Small intestine (tissue), 16 donors: ENCODE measurements around the gene SLCO2B1. TPM values are rescaled to one million over a fixed set of nuclear protein-coding genes. Genes with fewer than 3 reads are reported as not detected.
"Not testable (repeated sequence)": the region's sequence is repeated elsewhere in the genome, so short reads cannot be mapped to it uniquely, and the experiment has no call there.

Experiments used
- DNase-seq, 2 donors: peaks; one replicate each; pipeline versions ENCODE4 v3.0.0 to v3.0.0-alpha.2; 2013
- FAIRE-seq: peaks from 2 replicates; lab custom pipeline; 2012; peaks lifted over from hg19 to GRCh38; lab: Jason Lieb, UNC
- H3K27ac ChIP-seq, 3 donors: one replicate each; pipeline ENCODE4 v1.5.1; 2013; ENCODE audit warnings: low read length in 2 of 3, mild to moderate bottlenecking in 2 of 3, control low read depth in 1 of 3, inconsistent platforms in 1 of 3, low read depth in 1 of 3, moderate library complexity in 1 of 3
- H3K27me3 ChIP-seq, 3 donors: one replicate each; pipeline ENCODE4 v1.6.1; 2013; ENCODE audit warnings: low read length in 3 of 3, inconsistent platforms in 1 of 3; ENCODE audit not compliant: control insufficient read depth in 3 of 3, insufficient read depth in 3 of 3
- H3K36me3 ChIP-seq, 3 donors: one replicate each; pipeline ENCODE4 v1.6.1; 2013; ENCODE audit warnings: low read length in 3 of 3, inconsistent platforms in 1 of 3, low read depth in 1 of 3, mild to moderate bottlenecking in 1 of 3, moderate library complexity in 1 of 3; ENCODE audit not compliant: control insufficient read depth in 3 of 3, insufficient read depth in 2 of 3
- H3K4me1 ChIP-seq, 3 donors: one replicate each; pipeline ENCODE4 v1.6.1; 2013; ENCODE audit warnings: low read length in 2 of 3, inconsistent platforms in 1 of 3, low read depth in 1 of 3, mild to moderate bottlenecking in 1 of 3, moderate library complexity in 1 of 3; ENCODE audit not compliant: control insufficient read depth in 3 of 3, insufficient read depth in 2 of 3
- H3K4me3 ChIP-seq, 3 donors: one replicate each; pipeline ENCODE4 v1.5.1; 2013; ENCODE audit warnings: low read length in 3 of 3, control low read depth in 1 of 3, inconsistent platforms in 1 of 3, low read depth in 1 of 3, mild to moderate bottlenecking in 1 of 3, moderate library complexity in 1 of 3
- H3K9me3 ChIP-seq, 2 donors: one replicate each; pipeline ENCODE4 v1.6.1; 2013; ENCODE audit warnings: low read depth in 1 of 2, low read length in 1 of 2; ENCODE audit not compliant: control insufficient read depth in 2 of 2, insufficient read depth in 1 of 2
- WGBS, 3 donors: extraction: QIAGEN DNeasy Blood & Tissue Kit; methylation state at CpG; one replicate each; pipeline ENCODE4 v1.1.7; 2013; 5-methylcytosine and 5-hydroxymethylcytosine counted together
- long read RNA-seq, 10 donors: transcript quantifications; one replicate each; lab custom pipeline, GENCODE V29; 2026
- polyA plus RNA-seq, 4 donors: library from polyadenylated mRNA; stranded (reverse) in 3 of 4; unstranded in 1 of 4; fragments of 200-250 nt in 3 of 4; fragments of 120-200 nt in 1 of 4; gene quantifications; one replicate each; pipeline versions ENCODE4 v1.2.1 to v1.2.3, GENCODE V29; 2013
- donor health status: healthy with polysubstance abuse.
- donor health status: control.
- donor health status: control.
- donor health status: Bipolar disorder and iron deficiency.
- donor health status: healthy.

SLCO2B1 gene, protein sequence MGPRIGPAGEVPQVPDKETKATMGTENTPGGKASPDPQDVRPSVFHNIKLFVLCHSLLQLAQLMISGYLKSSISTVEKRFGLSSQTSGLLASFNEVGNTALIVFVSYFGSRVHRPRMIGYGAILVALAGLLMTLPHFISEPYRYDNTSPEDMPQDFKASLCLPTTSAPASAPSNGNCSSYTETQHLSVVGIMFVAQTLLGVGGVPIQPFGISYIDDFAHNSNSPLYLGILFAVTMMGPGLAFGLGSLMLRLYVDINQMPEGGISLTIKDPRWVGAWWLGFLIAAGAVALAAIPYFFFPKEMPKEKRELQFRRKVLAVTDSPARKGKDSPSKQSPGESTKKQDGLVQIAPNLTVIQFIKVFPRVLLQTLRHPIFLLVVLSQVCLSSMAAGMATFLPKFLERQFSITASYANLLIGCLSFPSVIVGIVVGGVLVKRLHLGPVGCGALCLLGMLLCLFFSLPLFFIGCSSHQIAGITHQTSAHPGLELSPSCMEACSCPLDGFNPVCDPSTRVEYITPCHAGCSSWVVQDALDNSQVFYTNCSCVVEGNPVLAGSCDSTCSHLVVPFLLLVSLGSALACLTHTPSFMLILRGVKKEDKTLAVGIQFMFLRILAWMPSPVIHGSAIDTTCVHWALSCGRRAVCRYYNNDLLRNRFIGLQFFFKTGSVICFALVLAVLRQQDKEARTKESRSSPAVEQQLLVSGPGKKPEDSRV
- polyA plus RNA-seq: 100 to 1,000 TPM in 1 of 4 donors, 10 to 100 TPM in 3; 10.3 to 141 (median 30.6) TPM
- long read RNA-seq, donor 1, full-length matches to known transcripts: 99 of 110 reads
- long read RNA-seq, donor 1, partial matches to known transcripts: 11 of 110 reads
- long read RNA-seq, donor 1, other reads (novel, unspliced or antisense): 0 of 110 reads
- long read RNA-seq, donor 2, full-length matches to known transcripts: 17 of 22 reads
- long read RNA-seq, donor 2, partial matches to known transcripts: 5 of 22 reads
- long read RNA-seq, donor 2, other reads (novel, unspliced or antisense): 0 of 22 reads
- long read RNA-seq, donor 3, full-length matches to known transcripts: 43 of 50 reads
- long read RNA-seq, donor 3, partial matches to known transcripts: 7 of 50 reads
- long read RNA-seq, donor 3, other reads (novel, unspliced or antisense): 0 of 50 reads
- long read RNA-seq, donor 4, partial matches to known transcripts: 0 of 1 reads
- long read RNA-seq, donor 4, other reads (novel, unspliced or antisense): 0 of 1 reads
- long read RNA-seq, donor 5, full-length matches to known transcripts: 35 of 35 reads
- long read RNA-seq, donor 5, partial matches to known transcripts: 0 of 35 reads
- long read RNA-seq, donor 5, other reads (novel, unspliced or antisense): 0 of 35 reads
- long read RNA-seq, donor 6, full-length matches to known transcripts: 43 of 48 reads
- long read RNA-seq, donor 6, partial matches to known transcripts: 5 of 48 reads
- long read RNA-seq, donor 6, other reads (novel, unspliced or antisense): 0 of 48 reads
- long read RNA-seq, donor 7: 0 reads
- long read RNA-seq, donor 8: 0 reads
- long read RNA-seq, donor 9, transcript SLCO2B1-202 (1 exons, 2,874 nt): major isoform, 11 of 13 reads
- long read RNA-seq, donor 9, partial matches to known transcripts: 0 of 13 reads
- long read RNA-seq, donor 9, other reads (novel, unspliced or antisense): 0 of 13 reads
- long read RNA-seq, donor 10, full-length matches to known transcripts: 32 of 43 reads
- long read RNA-seq, donor 10, partial matches to known transcripts: 11 of 43 reads
- long read RNA-seq, donor 10, other reads (novel, unspliced or antisense): 0 of 43 reads

DNA sequence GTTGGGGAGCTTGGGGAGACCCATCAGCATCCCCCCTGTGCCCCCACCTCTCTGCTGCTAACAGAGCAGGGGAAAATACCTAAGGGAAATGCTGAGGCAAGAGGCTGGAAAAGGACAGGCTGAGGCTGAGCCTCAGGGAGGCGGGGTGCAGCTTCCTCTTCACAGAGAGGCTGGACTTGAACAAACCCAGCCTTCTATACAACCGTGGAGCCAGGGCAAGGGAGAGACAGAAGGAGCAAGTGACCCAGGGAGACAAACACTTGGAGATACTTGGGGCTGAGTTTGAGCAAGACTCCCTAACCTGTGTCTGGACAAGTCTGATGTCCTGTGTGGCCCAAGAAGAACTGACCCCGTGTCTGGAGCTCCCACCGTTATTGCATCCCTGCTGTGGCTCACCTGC lies at the start of gene SLCO2B1:
Gene SLCO2B1, plus strand, starts transcription at position 229 of the 400 bp plus-strand sequence. CDS start 275 bp downstream, outside the sequence.
- Histone ChIP-seq H3K9me3 (no peaks in the 10 kb centered on the region), H3K27ac (peak within 1 kb of the TSS; percentile 75 to 90 (median 89)), H3K4me3 (peak within 1 kb of the TSS in 2 of 3 donors; percentile 9 to 50), H3K4me1 (peaks cover 4 to 95% (median 16%) of the 10 kb centered on the region in 3 donors), H3K36me3 (no peaks in the 10 kb centered on the region), H3K27me3 (no peaks in the 10 kb centered on the region)
- WGBS, 3 donors: 18 to 38% (median 21%) methylated on average over 4 of the region's 4 CpGs
- FAIRE-seq (no peak), DNase-seq (peak; percentile 67 to 84)

- H3K27me3 ChIP-seq: peaks cover 0 to 4% (median 0%) of the 10 kb centered on the region in 3 donors
- no peaks in the 10 kb centered on the region for H3K36me3 ChIP-seq
- H3K4me3 ChIP-seq: no peak overlapping the region
- H3K4me1 ChIP-seq: peaks cover 0 to 7% (median 0%) of the 10 kb centered on the region in 3 donors
- H3K9me3 ChIP-seq: peaks cover 0 to 2% of the 10 kb centered on the region in 2 donors
- DNase-seq (no peak), FAIRE-seq (no peak)
- 80 to 87% (median 82%) methylated on average over 8 of the region's 8 CpGs for WGBS, 3 donors
- no peak overlapping the region for H3K27ac ChIP-seq
Measured at GRCh38 chr11:75101424-75102128, 49.3 kb upstream of the SLCO2B1 start.

GRCh38 chr11:75103380-75104026 lies 47.4 kb upstream of the SLCO2B1 start:
- Histone ChIP-seq H3K27me3 (peaks cover 0 to 4% (median 0%) of the 10 kb centered on the region in 3 donors), H3K9me3 (peaks cover 0 to 3% of the 10 kb centered on the region in 2 donors), H3K36me3 (no peaks in the 10 kb centered on the region), H3K27ac (no peak overlapping the region), H3K4me1 (no peaks in the 10 kb centered on the region), H3K4me3 (no peak overlapping the region)
- FAIRE-seq: no peak
- no peak for DNase-seq
- WGBS, 3 donors: 62 to 70% (median 69%) methylated on average over 5 of the region's 5 CpGs

DNA sequence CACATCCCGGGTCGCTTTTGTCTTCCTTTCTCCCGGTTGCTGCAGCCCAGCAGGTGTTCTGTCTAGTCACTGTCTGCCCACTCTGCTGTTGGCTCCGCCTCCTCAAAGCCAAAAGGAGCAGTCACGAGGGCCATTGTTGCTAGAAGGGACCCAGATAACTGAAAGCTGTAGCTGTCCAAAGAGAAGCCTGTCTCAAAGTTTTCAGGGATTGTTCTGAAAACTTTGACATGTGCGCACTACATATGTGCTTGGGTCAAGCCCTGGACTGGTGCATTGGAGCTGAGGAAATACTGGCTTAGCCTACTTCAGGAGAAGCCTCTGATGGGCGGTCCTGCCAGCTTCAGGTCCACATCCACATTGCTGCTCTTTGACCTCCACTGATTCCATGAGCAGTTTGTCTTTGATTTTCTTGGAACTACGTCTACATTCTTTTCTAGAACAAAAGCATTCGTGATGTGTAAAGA lies 45.4 kb upstream of the SLCO2B1 start:
- Histone ChIP-seq H3K27me3 (peaks cover 0 to 2% (median under 1%) of the 10 kb centered on the region in 3 donors), H3K36me3 (no peaks in the 10 kb centered on the region), H3K4me3 (no peak overlapping the region), H3K27ac (no peak overlapping the region), H3K4me1 (no peaks in the 10 kb centered on the region), H3K9me3 (peaks cover 0 to 3% of the 10 kb centered on the region in 2 donors)
- 32 to 56% (median 50%) methylated on average over 9 of the region's 9 CpGs for WGBS, 3 donors
- FAIRE-seq (no peak), DNase-seq (peak in 1 of 2 donors; percentile 38)

DNA sequence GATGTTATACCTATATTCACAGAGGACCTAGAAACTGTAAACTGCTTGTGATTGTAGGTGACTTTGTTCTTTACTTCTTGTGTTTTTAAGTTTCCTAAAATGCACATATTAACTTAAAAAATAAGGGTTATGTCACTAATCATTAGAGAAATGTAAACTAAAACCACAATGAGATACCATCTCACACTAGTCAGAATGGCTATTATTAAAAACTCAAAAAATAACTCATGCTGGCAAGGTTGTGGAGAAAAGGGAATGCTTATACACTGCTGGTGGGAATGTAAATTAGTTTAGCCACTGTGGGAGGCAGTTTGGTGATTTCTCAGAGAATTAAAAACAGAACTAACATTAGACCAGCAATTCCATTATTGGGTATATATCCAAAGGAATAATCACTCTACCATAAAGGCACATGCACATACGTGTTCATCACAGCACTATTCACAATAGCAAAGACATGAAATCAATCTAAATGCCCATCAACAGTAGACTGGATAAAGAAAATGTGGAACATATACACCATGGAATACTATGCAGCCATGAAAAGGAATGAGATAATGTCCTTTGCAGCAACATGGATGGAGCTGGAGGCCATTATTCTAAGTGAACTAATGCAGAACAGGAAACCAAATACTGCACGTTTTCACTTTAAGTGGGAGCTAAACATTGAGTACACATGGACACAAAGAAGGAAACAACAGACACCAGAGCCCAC lies 44.8 kb upstream of the SLCO2B1 start:
- H3K9me3 ChIP-seq, DNase-seq, H3K36me3 ChIP-seq, H3K4me3 ChIP-seq, H3K27me3 ChIP-seq, FAIRE-seq, H3K4me1 ChIP-seq, H3K27ac ChIP-seq: not testable (repeated sequence)
- WGBS, 3 donors: 72 to 84% (median 75%) methylated on average over 2 of the region's 2 CpGs

DNA sequence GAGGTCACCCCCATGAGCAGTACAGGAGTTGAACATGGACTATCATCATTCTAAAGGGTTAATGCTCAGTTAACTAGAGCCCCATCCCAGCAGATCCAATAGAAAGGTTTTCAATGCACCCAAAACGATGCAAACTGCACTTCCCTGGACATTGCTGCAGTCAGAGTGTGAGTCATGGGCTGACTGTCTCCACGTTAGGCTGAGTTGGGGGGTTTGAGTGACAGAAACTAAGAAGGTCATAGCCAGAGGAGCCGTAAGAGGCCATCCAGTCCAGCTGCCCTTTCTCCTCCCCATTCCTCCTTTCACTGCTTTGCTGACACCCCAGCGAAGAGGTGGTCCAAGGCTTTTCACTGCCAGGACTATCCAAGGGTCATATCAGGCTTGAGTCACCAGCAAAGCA lies 43.7 kb upstream of the SLCO2B1 start:
- Histone ChIP-seq H3K36me3 (no peaks in the 10 kb centered on the region), H3K27me3 (peaks cover 0 to 2% (median 0%) of the 10 kb centered on the region in 3 donors), H3K4me3 (no peak overlapping the region), H3K9me3 (peaks cover 0 to 3% of the 10 kb centered on the region in 2 donors), H3K4me1 (no peaks in the 10 kb centered on the region), H3K27ac (no peak overlapping the region)
- WGBS, 3 donors: 56 to 71% (median 66%) methylated on average over 4 of the region's 4 CpGs
- no peak for DNase-seq
- FAIRE-seq: no peak
